HuH-7.5 (cell line): ENCODE results near the gene DNM1L.
A peak's percentile ranks its signal among the peaks of the same experiment; 100 is the strongest.
"Not testable (repeated sequence)": the region's sequence is repeated elsewhere in the genome, so short reads cannot be mapped to it uniquely, and the experiment has no call there.

Experiments
- DNase-seq: peaks from one replicate; pipeline ENCODE4 v3.0.0; 2011; ENCODE audit warnings: low spot score

DNM1L gene

GRCh38 chr12:32697445-32697844 lies 18.3 kb downstream of the DNM1L start:
- DNase-seq = no peak

GRCh38 chr12:32698285-32698684 lies 19.2 kb downstream of the DNM1L start:
- no peak for DNase-seq

GRCh38 chr12:32699437-32699836 lies 20.3 kb downstream of the DNM1L start:
- DNase-seq = not testable (repeated sequence)

GRCh38 chr12:32702473-32702872 lies 23.4 kb downstream of the DNM1L start:
- no peak for DNase-seq

- no peak for DNase-seq
Measured at GRCh38 chr12:32702946-32703345, 23.8 kb downstream of the DNM1L start.

GRCh38 chr12:32705783-32706182 lies 26.7 kb downstream of the DNM1L start:
- DNase-seq = no peak

GRCh38 chr12:32706335-32707024 lies 27.4 kb downstream of the DNM1L start:
- no peak for DNase-seq

GRCh38 chr12:32708926-32709325 lies 29.8 kb downstream of the DNM1L start:
- no peak for DNase-seq

- DNase-seq = no peak
Measured at GRCh38 chr12:32714772-32715171, 35.7 kb downstream of the DNM1L start.

GRCh38 chr12:32718926-32719325 lies 39.8 kb downstream of the DNM1L start:
- DNase-seq = no peak

- not testable (repeated sequence) for DNase-seq
Measured at GRCh38 chr12:32725308-32725707, 46.2 kb downstream of the DNM1L start.

GRCh38 chr12:32726286-32726685 lies 47.2 kb downstream of the DNM1L start:
- no peak for DNase-seq

GRCh38 chr12:32727237-32727636 lies 48.1 kb downstream of the DNM1L start:
- no peak for DNase-seq

- no peak for DNase-seq
Measured at GRCh38 chr12:32734952-32735351, 55.9 kb downstream of the DNM1L start.

GRCh38 chr12:32736445-32736844 lies 57.3 kb downstream of the DNM1L start:
- no peak for DNase-seq

- no peak for DNase-seq
Measured at GRCh38 chr12:32737715-32738114, 58.6 kb downstream of the DNM1L start.

GRCh38 chr12:32739279-32739678 lies 60.2 kb downstream of the DNM1L start:
- DNase-seq = no peak

- no peak for DNase-seq
Measured at GRCh38 chr12:32742133-32742532, 63.0 kb downstream of the DNM1L start.

GRCh38 chr12:32743264-32743663 lies 64.2 kb downstream of the DNM1L start:
- no peak for DNase-seq

GRCh38 chr12:32753605-32754004 lies 74.5 kb downstream of the DNM1L start:
- DNase-seq = no peak

GRCh38 chr12:32754111-32754510 lies 75.0 kb downstream of the DNM1L start:
- no peak for DNase-seq

- peak; percentile 60 for DNase-seq
Measured at GRCh38 chr12:32755051-32755653, 76.1 kb downstream of the DNM1L start.

GRCh38 chr12:32755654-32756475 lies 76.8 kb downstream of the DNM1L start, which contains the start of gene YARS2:
Gene YARS2 (minus strand): TSS chr12:32755897. CDS start chr12:32755874, 23 bp downstream.
- DNase-seq = peak; percentile 47
